HL-60 (cell line): ENCODE data around the gene ZFHX2.

Experiments
- POLR2AphosphoS5 ChIP-seq: IDR thresholded peaks from 2 replicates; pipeline ENCODE4 v1.6.1; 2012; ENCODE audit warnings: low read depth
- TF ChIP-seq, protein P1 (sequence below): IDR thresholded peaks from 2 replicates; pipeline ENCODE4 v1.6.1; 2012; ENCODE audit warnings: low read depth; ENCODE audit not compliant: insufficient replicate concordance

DNA sequence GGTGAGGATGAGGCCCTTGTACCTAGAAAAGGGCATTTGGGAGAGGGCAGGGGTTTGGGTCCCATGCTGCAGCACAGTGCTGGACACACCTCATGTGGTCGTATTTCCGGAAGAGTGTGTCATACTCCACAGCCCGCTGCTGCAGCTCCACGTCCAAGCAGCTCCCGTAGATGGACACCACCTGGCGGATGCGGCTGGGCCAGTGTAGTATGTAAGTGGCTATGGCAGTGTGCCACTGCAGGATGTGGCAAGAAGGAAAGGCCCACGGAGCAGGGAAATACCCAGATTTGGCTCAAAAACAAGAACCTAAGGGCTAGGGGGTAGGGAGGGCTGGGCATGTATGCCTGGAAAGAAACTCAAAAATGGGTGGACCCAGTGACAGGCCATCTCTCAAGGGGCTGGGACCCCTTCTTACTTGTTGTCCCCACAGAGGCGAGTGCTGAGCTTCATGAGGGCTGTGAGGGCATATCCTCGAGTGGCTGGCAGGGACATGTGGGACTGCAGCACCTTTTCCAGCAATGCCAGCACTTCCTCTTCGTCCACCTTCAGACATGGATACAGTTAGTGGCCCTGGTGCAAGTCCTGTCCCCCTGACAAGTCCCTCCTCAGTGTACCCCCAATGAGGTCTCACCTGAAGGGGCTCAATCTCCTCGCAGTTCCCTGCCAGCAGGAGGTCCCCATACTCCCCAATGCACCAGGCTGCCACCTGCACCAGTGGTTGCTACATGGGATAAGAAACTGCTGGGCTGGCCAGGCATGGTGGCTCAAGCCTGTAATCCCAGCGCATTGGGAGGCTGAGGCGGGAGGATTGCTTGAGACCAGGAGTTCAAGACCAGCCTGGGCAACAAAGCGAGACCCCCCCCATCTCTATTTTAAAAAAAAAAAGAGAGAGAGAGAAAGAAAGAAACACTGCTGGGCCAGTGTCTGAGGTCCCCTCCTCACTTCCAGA, 10.6 kb upstream of the ZFHX2 start:
- peak; percentile 2; the same call in 1 of the 2 replicates for TF ChIP-seq POLR2AphosphoS5
- TF ChIP-seq, protein P1, sequence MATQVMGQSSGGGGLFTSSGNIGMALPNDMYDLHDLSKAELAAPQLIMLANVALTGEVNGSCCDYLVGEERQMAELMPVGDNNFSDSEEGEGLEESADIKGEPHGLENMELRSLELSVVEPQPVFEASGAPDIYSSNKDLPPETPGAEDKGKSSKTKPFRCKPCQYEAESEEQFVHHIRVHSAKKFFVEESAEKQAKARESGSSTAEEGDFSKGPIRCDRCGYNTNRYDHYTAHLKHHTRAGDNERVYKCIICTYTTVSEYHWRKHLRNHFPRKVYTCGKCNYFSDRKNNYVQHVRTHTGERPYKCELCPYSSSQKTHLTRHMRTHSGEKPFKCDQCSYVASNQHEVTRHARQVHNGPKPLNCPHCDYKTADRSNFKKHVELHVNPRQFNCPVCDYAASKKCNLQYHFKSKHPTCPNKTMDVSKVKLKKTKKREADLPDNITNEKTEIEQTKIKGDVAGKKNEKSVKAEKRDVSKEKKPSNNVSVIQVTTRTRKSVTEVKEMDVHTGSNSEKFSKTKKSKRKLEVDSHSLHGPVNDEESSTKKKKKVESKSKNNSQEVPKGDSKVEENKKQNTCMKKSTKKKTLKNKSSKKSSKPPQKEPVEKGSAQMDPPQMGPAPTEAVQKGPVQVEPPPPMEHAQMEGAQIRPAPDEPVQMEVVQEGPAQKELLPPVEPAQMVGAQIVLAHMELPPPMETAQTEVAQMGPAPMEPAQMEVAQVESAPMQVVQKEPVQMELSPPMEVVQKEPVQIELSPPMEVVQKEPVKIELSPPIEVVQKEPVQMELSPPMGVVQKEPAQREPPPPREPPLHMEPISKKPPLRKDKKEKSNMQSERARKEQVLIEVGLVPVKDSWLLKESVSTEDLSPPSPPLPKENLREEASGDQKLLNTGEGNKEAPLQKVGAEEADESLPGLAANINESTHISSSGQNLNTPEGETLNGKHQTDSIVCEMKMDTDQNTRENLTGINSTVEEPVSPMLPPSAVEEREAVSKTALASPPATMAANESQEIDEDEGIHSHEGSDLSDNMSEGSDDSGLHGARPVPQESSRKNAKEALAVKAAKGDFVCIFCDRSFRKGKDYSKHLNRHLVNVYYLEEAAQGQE: no peak
